ENCODE measurements around the gene KCNJ18.
"Not testable (repeated sequence)": the region's sequence is repeated elsewhere in the genome, so short reads cannot be mapped to it uniquely, and the experiment has no call there.

The KCNJ18 gene

DNA sequence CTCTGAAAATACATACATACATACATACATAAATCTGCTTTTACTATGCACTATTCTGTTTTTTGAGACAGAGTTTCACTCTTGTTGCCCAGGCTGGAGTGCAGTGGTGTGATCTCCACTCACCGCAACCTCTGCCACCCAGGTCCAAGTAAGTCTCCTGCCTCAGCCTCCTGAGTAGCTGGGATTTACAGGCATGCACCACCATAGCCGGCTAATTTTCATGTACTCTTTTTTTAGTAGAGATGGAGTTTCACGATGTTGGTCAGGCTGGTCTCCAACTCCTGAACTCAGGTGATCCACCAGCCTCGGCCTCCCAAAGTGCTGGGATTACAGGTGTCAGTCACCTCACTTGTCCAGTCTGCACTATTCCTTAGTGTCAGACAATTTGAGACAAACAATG, 20.5 kb upstream of the KCNJ18 start:
- DNase-seq: not testable (repeated sequence)

DNA sequence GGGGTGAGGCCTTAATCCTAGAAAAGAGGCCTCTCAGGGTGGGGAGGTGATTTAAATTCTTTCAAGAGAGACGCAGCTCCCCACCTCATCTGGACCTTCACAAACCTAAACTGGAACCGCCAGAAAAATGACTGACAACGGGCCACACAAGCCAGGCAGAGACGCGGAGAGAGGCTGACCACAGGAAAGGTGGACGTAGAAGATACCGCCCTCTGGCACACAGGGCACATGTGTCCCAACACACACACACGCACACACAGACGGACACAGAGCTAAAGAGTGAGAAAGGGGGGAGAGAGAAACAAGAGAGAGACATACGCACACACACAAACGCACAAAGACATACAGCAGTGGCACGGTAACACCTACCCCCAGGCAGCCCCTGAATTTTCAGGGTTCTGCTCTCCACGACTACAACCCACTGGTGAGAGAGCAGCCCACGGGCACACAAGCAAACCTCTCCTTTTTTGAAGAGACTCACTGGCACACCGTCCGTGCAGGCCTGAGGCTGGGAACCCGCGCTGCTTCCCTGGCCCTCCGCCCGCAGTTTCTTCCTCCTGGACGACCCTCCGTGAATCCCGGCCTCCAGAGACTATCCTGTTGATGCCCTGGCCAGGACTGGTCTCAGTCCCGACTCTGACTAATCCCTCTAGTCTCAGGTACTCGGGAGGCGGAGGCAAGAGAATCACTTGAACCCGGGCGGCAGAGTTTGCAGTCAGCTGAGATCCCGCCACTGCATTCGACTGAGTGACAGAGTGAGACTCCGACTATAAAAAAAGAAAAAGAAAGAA, 18.7 kb upstream of the KCNJ18 start:
- not testable (repeated sequence) for DNase-seq

DNA sequence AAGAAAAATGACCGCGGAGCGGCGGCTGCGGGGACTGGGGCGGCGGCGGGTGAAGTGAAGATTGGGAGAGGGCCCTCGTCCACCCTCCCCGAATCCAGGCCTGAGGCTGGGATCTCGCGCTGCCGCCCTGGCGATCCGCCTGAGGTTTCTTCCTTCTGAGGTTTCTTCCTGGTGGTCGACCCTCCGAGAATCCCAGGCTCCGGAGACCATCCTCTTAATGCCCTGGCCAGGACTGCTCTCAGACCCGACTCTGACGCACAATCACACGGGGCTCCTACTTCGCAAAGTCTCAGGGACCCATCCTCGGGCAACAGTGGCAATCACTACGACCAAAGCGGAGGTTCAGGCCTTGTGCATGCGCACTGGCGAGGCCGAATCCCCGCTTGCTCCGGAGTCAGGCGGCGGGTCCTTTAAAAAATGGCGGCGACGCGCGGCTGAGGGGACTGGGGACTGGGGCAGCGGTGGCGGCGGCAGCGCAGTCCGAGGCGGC, 18.0 kb upstream of the KCNJ18 start:
- no peak for DNase-seq

DNA sequence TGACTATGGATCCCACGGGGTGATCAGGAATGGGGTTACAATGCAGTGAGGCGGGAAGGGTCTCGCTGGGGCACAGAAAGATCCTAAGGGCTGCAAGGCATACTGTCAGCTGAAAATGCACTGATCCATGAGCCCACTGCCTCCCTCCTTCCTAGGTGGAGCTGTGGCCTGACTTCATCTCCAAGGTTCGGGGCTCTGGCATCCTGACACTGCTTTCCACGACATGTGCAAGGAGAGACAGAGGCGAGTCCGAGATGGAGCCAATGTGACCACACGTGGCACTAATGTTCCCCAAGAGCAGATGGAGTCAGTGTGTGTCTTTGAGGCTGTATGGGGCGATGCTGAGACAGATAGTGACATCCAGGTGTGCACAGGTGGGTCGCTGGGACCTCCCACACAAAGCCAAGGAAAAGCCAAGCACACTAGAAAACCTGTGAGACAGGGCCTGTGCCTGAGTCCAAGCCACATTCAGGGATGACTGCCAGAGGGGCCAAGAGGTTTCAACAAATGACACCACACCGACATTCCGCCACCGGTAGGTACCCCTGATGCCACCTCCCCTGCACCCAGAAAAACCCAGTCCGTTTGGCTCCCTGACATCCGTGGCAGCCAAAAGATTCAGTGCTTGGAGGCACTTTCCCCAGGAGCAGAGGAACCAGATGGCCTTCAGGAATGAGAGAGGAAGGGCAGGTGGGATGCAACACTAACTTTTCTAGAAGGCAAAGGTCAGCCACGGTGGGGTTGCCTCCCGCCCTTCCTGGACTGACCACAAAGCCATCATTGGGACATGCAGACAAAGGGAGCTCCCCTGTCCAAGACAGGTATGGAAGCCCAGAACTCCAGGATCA, 17.2 kb upstream of the KCNJ18 start:
- not testable (repeated sequence) for DNase-seq

DNA sequence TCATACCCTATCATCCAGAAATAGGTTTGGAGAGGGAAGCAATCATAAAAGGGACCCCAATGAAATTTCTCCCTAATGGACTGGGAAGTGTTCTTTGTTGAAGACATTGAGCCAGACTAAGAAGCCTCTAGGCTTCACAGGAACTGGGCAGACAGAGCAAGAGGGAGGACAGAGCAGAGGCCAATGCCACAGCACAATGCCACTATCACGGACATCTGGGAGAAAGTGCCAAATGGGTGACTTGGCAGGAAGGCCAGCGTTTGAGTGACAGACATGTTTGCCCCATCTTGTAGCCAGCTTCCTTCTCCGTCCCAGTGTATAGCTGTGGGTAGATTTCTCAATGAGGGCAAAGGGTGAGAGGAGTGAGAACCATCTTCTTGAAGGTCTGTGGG, 16.6 kb upstream of the KCNJ18 start:
- DNase-seq: not testable (repeated sequence)

DNA sequence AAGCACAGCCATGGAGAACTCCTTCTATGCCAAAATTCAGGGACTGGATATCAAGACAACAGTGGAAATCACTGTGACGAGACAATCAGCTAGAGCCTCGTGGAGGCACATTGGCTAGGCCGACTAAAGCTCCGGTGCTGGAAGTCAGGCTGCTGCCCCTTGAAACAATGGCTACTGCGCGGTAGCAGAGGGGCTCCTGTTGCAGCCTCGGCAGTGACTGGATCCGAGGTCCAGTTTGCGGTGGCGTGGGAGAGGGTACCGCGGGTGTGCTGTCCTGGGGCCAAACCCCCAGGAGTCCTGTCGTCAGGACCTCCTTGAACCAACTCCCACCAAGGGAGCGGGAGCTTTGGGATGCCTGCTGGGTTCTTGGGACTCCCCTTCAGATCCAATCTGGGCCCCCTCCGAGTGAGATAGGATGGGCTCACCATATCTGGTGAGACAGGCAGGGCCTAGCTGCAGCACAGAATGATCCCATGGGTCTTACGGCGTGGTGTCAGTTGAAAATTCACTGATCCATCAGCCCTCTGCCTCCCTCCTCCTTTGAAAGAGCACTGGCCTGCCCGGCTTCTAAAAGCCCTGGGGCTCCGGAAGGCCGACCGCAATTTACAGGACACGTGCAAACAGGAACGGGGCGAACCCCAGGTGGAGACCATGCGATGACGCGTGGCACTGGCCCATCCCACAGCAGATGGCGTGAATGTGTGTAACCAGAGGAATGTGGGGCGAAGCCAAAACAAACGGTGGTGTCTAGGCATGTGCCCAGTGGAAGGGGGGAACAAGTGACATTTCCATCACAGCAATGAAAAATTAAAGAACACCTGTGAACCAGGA, 15.8 kb upstream of the KCNJ18 start:
- DNase-seq: no peak

DNA sequence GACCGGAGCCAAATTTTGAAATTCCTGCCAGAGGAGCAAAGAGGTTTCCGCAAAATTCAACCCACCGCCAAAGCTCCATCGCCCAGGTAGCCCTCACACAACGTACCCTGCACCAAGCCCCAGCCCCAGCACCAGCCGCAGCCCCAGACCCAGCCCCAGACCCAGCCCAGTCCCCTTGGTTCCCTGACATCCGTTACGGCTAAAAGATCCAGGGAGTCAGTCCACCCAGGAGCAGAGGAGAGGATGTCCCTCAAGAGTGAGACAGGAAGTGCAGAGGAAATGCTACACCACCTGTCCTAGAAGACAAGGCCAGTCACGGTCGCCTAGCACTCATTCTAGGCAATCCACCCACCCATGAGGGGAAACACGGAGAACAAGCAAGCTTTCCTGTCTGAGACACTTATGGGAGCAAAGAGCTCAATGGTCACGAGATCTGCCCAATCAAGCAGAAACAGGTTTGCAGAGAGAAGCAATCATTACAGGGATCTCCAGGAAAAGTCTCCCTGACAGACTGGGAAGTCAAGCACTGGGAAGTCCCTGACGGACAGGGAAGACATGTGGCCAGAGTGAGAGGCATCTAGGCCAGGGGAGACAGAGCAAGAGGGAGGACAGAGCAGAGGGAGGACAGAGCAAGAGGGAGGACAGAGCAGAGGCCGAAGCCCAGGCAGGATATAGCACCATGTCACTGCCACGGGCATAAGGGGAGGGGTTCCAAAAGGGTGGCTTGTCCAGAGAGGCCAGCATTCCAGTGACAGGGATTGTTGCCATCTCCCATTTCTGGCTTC, 15.0 kb upstream of the KCNJ18 start:
- no peak for DNase-seq

DNA sequence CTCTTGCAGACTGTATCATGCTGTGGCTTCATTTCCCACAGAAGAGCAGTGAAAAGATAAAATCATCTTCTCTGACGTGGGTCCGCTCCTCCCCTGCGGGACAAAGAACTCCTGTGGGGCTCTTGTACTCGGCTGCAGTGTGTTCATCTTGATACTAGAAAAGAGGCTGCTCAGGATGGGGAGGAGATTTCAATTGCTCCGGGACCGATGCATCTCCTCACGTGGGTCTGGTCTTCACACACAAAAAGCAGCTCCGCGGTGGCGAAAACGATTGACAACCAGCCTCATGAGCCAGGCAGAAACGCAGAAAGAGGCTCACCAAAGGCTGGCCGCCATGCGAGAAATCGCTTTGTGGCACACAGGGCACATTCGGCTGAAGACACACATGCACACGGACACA, 14.4 kb upstream of the KCNJ18 start:
- DNase-seq: no peak

DNA sequence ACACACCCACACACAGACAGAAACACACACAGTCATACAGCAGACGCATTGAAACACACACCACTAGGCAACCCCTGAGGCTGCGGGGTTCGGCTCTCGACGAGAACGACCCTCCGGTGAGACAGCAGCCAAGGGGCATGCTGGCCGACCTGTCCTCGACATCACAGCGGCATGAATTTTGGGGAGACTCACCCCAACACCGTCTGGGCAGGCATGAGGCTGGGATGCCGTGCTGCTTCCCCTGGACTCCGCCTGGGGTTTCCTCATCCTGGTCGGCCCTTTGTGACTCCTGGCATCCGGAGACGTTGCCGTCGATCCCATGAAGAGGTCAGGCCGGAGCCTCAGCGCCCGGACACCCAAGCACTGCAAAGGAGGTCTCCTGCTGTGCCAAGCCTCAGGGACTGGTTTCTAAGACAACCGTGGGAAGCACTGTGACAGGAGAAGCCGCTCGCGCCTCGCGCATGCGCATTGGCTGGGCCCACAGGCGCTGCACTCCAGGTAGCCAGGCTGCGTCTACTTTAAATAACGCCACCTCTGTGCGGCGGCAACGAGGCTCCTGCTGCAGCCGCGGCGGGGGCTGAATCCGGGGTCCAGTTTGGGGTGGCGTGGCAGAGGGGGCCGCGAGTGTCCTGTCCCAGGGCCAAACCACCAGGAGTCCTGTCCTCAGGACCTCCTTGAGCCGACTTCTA, 13.8 kb upstream of the KCNJ18 start:
- DNase-seq: no peak

DNA sequence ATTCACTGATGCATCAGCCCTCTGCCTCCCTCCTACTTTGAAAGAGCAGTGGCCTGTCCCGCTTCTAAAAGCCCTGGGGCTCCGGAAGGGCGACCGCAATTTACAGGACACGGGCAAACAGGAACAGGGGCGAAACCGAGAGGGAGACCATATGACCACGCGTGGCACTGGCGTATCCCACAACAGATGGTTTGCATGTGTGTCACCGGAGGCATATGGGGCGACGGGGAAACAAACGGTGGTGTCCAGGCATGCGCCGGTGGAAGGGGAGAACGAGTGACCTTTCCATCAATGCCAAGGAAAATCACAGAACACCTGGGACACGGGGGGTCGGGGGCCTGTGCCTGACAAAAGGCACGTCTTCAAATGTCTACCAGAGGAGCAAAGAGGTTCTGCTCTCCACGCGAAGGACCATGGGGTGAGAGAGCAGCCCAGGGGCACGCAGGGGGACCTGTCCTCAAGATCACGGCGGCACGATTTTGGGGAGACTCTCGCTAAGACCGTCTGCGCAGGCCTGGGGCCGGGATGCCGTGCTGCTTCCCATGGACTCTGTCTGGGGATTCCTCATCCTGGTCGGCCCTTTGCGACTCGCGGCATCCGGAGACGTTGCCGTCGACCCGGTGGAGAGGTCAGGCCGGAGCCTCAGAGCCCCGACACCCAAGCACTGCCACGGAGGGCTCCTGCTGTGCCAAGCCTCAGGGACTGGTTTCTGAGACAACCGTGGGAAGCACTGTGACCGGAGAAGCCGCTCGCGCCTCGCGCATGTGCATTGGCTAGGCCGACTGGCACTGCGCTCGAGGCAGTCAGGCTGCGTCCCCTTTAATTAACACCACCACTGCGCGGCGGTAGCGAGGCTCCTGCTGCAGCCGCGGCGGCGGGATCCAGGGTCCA, 12.8 kb upstream of the KCNJ18 start:
- DNase-seq: no peak

DNA sequence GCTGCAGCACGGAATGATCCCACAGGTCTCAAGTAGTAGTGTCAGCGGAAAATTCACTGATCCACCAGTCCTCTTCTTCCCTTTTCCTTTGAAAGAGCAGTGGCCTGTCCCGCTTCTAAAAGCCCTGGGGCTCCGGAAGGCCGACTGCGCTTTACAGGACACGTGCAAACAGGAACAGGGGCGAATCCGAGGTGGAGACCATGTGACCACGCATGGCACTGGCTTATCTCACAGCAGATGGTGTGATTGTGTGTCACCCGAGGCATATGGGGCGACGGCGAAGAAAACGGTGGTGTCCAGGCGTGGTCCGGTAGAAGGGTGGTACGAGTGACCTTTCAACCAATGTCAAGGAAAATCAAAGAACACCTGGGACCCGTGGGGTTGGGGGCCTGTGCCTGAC, 12.0 kb upstream of the KCNJ18 start:
- no peak for DNase-seq

DNA sequence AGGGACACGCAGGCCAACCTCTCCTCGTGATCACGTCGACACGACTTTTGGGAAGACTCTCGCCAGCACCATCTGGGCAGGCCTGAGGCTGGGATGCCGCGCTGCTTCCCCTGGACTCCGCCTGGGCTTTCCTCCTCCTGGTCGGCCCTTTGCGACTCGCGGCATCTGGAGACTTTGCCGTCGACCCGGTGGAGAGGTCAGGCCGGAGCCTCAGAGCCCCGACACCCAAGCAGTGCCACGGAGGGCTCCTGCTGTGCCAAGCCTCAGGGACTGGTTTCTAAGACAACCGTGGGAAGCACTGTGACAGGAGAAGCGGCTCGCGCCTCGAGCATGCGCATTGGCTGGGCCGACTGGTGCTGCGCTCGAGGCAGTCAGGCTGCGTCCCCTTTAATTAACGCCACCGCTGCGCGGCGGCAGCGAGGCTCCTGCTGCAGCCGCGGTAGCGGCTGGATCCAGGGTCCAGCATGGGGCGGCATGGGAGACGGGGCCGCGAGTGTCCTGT, 11.4 kb upstream of the KCNJ18 start:
- not testable (repeated sequence) for DNase-seq

DNA sequence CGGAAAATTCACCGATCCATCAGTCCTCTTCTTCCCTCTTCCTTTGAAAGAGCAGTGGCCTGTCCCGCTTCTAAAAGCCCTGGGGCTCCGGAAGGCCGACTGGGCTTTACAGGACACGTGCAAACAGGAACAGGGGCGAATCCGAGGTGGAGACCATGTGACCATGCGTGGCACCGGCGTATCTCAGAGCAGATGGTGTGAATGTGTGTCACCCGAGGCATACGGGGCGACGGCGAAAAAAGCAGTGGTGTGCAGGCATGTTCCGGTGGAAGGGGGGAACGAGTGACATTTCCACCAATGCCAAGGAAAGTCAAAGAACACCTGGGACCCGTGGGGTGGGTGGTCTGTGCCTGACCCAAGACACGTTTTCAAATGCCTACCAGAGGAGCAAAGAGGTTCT, 10.7 kb upstream of the KCNJ18 start:
- DNase-seq: not testable (repeated sequence)

DNA sequence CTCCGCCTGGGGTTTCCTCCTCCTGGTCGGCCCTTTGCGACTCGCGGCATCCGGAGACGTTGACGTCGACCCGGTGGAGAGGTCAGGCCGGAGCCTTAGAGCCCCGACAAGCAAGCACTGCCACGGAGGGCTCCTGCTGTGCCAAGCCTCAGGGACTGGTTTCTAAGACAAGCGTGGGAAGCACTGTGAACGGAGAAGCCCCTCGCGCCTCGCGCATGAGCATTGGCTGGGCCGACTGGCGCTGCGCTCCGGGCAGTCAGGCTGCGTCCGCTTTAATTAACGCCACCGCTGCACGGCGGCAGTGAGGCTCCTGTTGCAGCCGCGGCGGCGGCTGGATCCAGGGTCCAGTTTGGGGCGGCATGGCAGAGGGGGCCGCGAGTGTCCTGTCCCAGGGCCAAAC, 10.2 kb upstream of the KCNJ18 start:
- DNase-seq: not testable (repeated sequence)

DNA sequence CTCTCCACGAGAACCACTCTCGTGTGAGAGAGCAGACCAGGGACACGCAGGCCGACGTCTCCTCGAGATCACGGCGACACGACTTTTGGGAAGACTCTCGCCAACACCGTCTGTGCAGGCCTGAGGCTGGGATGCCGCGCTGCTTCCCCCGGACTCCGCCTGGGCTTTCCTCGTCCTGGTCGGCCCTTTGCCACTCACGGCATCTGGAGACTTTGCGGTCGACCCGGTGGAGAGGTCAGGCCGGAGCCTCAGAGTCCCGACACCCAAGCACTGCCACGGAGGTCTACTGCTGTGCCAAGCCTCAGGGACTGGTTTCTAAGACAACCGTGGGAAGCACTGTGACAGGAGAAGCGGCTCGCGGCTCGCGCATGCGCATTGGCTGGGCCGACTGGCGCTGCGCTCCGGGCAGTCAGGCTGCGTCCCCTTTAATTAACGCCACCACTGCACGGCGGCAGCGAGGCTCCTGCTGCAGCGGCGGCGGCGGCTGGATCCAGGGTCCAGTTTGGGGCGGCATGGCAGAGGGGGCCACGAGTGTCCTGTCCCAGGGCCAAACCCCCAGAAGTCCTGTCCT, 9.1 kb upstream of the KCNJ18 start:
- not testable (repeated sequence) for DNase-seq

DNA sequence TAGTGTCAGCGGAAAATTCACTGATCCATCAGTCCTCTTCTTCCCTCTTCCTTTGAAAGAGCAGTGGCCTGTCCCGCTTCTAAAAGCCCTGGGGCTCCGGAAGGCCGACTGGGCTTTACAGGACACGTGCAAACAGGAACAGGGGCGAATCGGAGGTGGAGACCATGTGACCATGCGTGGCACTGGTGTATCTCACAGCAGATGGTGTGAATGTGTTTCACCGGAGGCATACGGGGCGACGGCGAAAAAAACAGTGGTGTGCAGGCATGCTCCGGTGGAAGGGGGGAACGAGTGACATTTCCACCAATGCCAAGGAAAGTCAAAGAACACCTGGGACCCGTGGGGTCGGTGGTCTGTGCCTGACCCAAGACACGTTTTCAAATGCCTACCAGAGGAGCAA, 8.4 kb upstream of the KCNJ18 start:
- DNase-seq: not testable (repeated sequence)

DNA sequence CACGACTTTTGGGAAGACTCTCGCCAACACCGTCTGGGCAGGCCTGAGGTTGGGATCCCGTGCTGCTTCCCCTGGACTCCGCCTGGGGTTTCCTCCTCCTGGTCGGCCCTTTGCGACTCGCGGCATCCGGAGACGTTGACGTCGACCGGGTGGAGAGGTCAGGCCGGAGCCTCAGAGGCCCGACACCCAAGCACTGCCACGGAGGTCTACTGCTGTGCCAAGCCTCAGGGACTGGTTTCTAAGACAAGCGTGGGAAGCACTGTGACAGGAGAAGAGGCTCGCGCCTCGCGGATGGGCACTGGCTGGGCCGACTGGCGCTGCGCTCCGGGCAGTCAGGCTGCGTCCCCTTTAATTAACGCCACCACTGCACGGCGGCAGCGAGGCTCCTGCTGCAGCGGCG, 7.9 kb upstream of the KCNJ18 start:
- not testable (repeated sequence) for DNase-seq

DNA sequence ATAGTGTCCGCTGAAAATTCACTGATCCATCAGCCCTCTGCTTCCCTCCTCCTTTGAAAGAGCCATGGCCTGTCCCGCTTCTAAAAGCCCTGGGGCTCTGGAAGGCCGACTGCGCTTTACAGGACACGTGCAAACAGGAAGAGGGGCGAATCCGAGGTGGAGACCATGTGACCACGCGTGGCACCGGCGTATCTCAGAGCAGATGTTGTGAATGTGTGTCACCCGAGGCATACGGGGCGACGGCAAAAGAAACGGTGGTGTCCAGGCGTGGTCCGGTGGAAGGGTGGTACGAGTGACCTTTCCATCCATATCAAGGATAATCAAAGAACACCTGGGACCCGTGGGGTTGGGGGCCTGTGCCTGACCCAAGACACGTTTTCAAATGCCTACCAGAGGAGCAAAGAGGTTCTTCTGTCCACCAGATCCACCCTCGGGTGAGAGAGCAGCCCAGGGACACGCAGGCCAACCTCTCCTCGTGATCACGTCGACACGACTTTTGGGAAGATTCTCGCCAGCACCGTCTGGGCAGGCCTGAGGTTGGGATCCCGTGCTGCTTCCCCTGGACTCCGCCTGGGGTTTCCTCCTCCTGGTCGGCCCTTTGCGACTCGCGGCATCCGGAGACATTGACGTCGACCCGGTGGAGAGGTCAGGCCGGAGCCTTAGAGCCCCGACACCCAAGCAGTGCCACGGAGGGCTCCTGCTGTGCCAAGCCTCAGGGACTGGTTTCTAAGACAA, 7.1 kb upstream of the KCNJ18 start:
- DNase-seq: not testable (repeated sequence)
